PC-3 (cell line): ENCODE data around the gene ALG8. TPM values are rescaled to one million over a fixed set of nuclear protein-coding genes. Genes with fewer than 3 reads are reported as not detected.

Source experiments
- ATAC-seq: fragments of 200-7000 bp; cut with Tn5 transposase; 2 replicates; pipeline ENCODE4 v1.9.1; 2020; ENCODE audit warnings: mild to moderate bottlenecking, moderate library complexity
- BruUV-seq: library from RNA; stranded (reverse); fragments of 400-500 nt; replicated peaks from 2 replicates; lab custom pipeline; 2021; lab: Mats Ljungman, UMichigan
- CTCF ChIA-PET: fragments of 300-600 bp; sonication (Branson Sonifier 250); formaldehyde crosslinking; loops from one replicate; lab custom pipeline; 2022; ENCODE audit warnings: antibody characterized with exemption; lab: Charles Lee
- POLR2A ChIA-PET: fragments of 300-600 bp; sonication (Branson Sonifier 250); formaldehyde crosslinking; loops from one replicate; lab custom pipeline; 2022; ENCODE audit warnings: antibody characterized with exemption; ENCODE audit not compliant: unreplicated experiment; lab: Charles Lee
- DNase-seq: peaks from one replicate; pipeline ENCODE4 v3.0.0-alpha.2; 2015
- H2AFZ ChIP-seq: fragments of 300-600 bp; sonication (generic); 2 replicates; pipeline ENCODE4 v1.6.0; 2016; ENCODE audit warnings: antibody characterized with exemption, low read length
- H3F3A ChIP-seq: fragments of 300-600 bp; sonication (generic); one replicate; pipeline ENCODE4 v1.6.0; 2017; ENCODE audit warnings: antibody characterized with exemption, low read length, control low read depth, mild to moderate bottlenecking; ENCODE audit not compliant: unreplicated experiment
- H3K27ac ChIP-seq: fragments of 300-600 bp; sonication (generic); 2 replicates; pipeline ENCODE4 v1.5.1; 2016; ENCODE audit warnings: mild to moderate bottlenecking, low read length
- H3K27me3 ChIP-seq: fragments of 300-600 bp; sonication (generic); 2 replicates; pipeline ENCODE4 v1.6.1; 2016; ENCODE audit warnings: low read length, mixed read lengths
- H3K36me3 ChIP-seq: fragments of 300-600 bp; sonication (generic); 2 replicates; pipeline ENCODE4 v1.6.1; 2016; ENCODE audit warnings: low read depth, mixed run types, low read length, mixed read lengths
- H3K4me1 ChIP-seq: fragments of 300-600 bp; sonication (generic); 2 replicates; pipeline ENCODE4 v1.5.1; 2016; ENCODE audit warnings: low read length; ENCODE audit not compliant: insufficient read depth
- H3K4me2 ChIP-seq: fragments of 300-600 bp; sonication (generic); 2 replicates; pipeline ENCODE4 v1.6.0; 2016; ENCODE audit warnings: low read length
- H3K4me3 ChIP-seq: fragments of 300-600 bp; sonication (generic); 2 replicates; pipeline ENCODE4 v1.5.1; 2016; ENCODE audit warnings: mild to moderate bottlenecking, low read length, mixed read lengths
- H3K79me2 ChIP-seq: fragments of 300-600 bp; sonication (generic); 2 replicates; pipeline ENCODE4 v1.6.1; 2017; ENCODE audit warnings: low read length, mixed read lengths
- H3K9ac ChIP-seq: fragments of 300-600 bp; sonication (generic); 2 replicates; pipeline ENCODE4 v1.6.0; 2016; ENCODE audit warnings: mild to moderate bottlenecking, low read length
- H3K9me2 ChIP-seq: fragments of 300-600 bp; sonication (generic); replicated peaks from 2 replicates; pipeline ENCODE4 v1.6.1; 2016; ENCODE audit warnings: mixed run types, low read length, mixed read lengths
- H3K9me3 ChIP-seq: fragments of 300-600 bp; sonication (generic); 2 replicates; pipeline ENCODE4 v1.6.1; 2016; ENCODE audit warnings: low read length, mixed read lengths
- H4K20me1 ChIP-seq: fragments of 300-600 bp; sonication (generic); 2 replicates; pipeline ENCODE4 v1.6.1; 2016; ENCODE audit warnings: low read length, mixed read lengths
- CTCF ChIP-seq: fragments of 300-600 bp; sonication (generic); conservative IDR thresholded peaks from 2 replicates; pipeline ENCODE4 v1.5.1; 2017; ENCODE audit warnings: antibody characterized with exemption, low read depth, mild to moderate bottlenecking, low read length
- EZH2 ChIP-seq: fragments of 300-600 bp; sonication (generic); IDR thresholded peaks from one replicate; pipeline ENCODE4 v1.6.1; 2017; ENCODE audit warnings: antibody characterized with exemption, mild to moderate bottlenecking, low read length; ENCODE audit not compliant: unreplicated experiment
- EZH2phosphoT487 ChIP-seq: fragments of 300-600 bp; sonication (generic); IDR thresholded peaks from 2 replicates; pipeline ENCODE4 v1.6.1; 2018; ENCODE audit warnings: mild to moderate bottlenecking, antibody characterized with exemption, low read length, borderline replicate concordance
- intact Hi-C: fragments of 100-400 bp; cut with micrococcal nuclease; formaldehyde crosslinking; loops from 2 replicates; pipeline ENCODE4 v1.9.0; 2023
- total RNA-seq: library from RNA; depleted of rRNA; stranded (reverse); fragments of >200 nt; gene quantifications from 2 replicates; pipeline ENCODE4 v1.2.3, GENCODE V29; 2014

ALG8 gene
- total RNA-seq, 1 experiment from 2014 or later, result 73.6 TPM

GRCh38 chr11:78063440-78064181 lies 75.8 kb downstream of the ALG8 start, which contains the start of gene THRSP:
Gene THRSP (plus strand): TSS chr11:78063861. CDS start chr11:78063882, 21 bp downstream.
- H3K27ac ChIP-seq, result no peak within 1 kb of the TSS
- H3K9me3 ChIP-seq, result no peaks in the 10 kb centered on the region
- H4K20me1 ChIP-seq, result no peaks in the 10 kb centered on the region
- no peaks in the 10 kb centered on the region for H3F3A ChIP-seq
- intact Hi-C loops, result no loop called here
- no peak within 1 kb of the TSS for H2AFZ ChIP-seq
- DNase-seq, result no peak
- no peak within 1 kb of the TSS for H3K9ac ChIP-seq
- no peak within 1 kb of the TSS for H3K4me3 ChIP-seq
- TF ChIP-seq EZH2, result no peak
- no peak for TF ChIP-seq CTCF
- TF ChIP-seq EZH2phosphoT487, result no peak
- H3K79me2 ChIP-seq, result no peaks in the 10 kb centered on the region
- no peaks in the 10 kb centered on the region for H3K4me1 ChIP-seq
- peaks cover 4% of the 10 kb centered on the region; the same call in 1 of the 2 replicates for H3K36me3 ChIP-seq
- H3K27me3 ChIP-seq, result no peaks in the 10 kb centered on the region
- BruUV-seq, result no TSS peak
- no peaks in the 10 kb centered on the region for H3K9me2 ChIP-seq
- POLR2A ChIA-PET, result no interaction called here
- ATAC-seq, result no peak
- no peak within 1 kb of the TSS for H3K4me2 ChIP-seq
- CTCF ChIA-PET, result no interaction called here

GRCh38 chr11:78062671-78063070 lies 76.8 kb downstream of the ALG8 start:
- no peaks in the 10 kb centered on the region for H3K79me2 ChIP-seq
- H2AFZ ChIP-seq, result no peak overlapping the region
- H4K20me1 ChIP-seq, result no peaks in the 10 kb centered on the region
- no peak overlapping the region for H3K27ac ChIP-seq
- POLR2A ChIA-PET, result no interaction called here
- H3K36me3 ChIP-seq, result peaks cover 2% of the 10 kb centered on the region; the same call in 1 of the 2 replicates
- intact Hi-C loops, result no loop called here
- DNase-seq (no peak), ATAC-seq (no peak)
- no peak overlapping the region for H3K4me3 ChIP-seq
- BruUV-seq, result no TSS peak
- H3K4me1 ChIP-seq, result no peaks in the 10 kb centered on the region
- TF ChIP-seq EZH2phosphoT487, result no peak
- TF ChIP-seq CTCF, result no peak
- TF ChIP-seq EZH2, result no peak
- H3K9me2 ChIP-seq, result no peaks in the 10 kb centered on the region
- no peak overlapping the region for H3K9ac ChIP-seq
- H3K4me2 ChIP-seq, result no peak overlapping the region
- H3K9me3 ChIP-seq, result no peaks in the 10 kb centered on the region
- CTCF ChIA-PET, result no interaction called here
- H3F3A ChIP-seq, result no peaks in the 10 kb centered on the region
- H3K27me3 ChIP-seq, result no peaks in the 10 kb centered on the region

GRCh38 chr11:78061921-78062311 lies 77.5 kb downstream of the ALG8 start:
- no peaks in the 10 kb centered on the region for H3K79me2 ChIP-seq
- DNase-seq (no peak), ATAC-seq (no peak)
- no peak overlapping the region for H3K4me2 ChIP-seq
- H3K9me2 ChIP-seq, result no peaks in the 10 kb centered on the region
- H3K36me3 ChIP-seq, result no peaks in the 10 kb centered on the region
- H3K4me3 ChIP-seq, result no peak overlapping the region
- ChIA-PET POLR2A (no interaction called here), CTCF (no interaction called here)
- no peaks in the 10 kb centered on the region for H3K4me1 ChIP-seq
- no peaks in the 10 kb centered on the region for H4K20me1 ChIP-seq
- no peak for TF ChIP-seq EZH2phosphoT487
- no peak for TF ChIP-seq EZH2
- TF ChIP-seq CTCF, result no peak
- intact Hi-C loops, result no loop called here
- no peaks in the 10 kb centered on the region for H3F3A ChIP-seq
- H2AFZ ChIP-seq, result no peak overlapping the region
- H3K9me3 ChIP-seq, result no peaks in the 10 kb centered on the region
- no TSS peak for BruUV-seq
- H3K9ac ChIP-seq, result no peak overlapping the region
- H3K27me3 ChIP-seq, result no peaks in the 10 kb centered on the region
- H3K27ac ChIP-seq, result no peak overlapping the region
